Left lung (tissue), 10 donors: ENCODE results near the gene VAT1L. TPM values are rescaled to one million over a fixed set of nuclear protein-coding genes. Genes with fewer than 3 reads are reported as not detected.

Experiments used
- ATAC-seq: fragments of 200-7000 bp; cut with Tn5 transposase; one replicate; pipeline ENCODE4 v1.9.1; 2020; ENCODE audit warnings: moderate library complexity
- DNase-seq, 4 donors: peaks; one replicate each; pipeline ENCODE4 v3.0.0-alpha.2; 2013 to 2020
- H3K27ac ChIP-seq, 2 donors: fragments of 200-600 bp; sonication (generic) in 1 of 2; one replicate each; pipeline versions ENCODE4 v1.5.0 to v1.8.0; 2020 to 2021
- H3K27me3 ChIP-seq, 2 donors: fragments of 200-600 bp; sonication (generic) in 1 of 2; one replicate each; pipeline versions ENCODE4 v1.5.0 to v1.8.0; 2020 to 2021
- H3K36me3 ChIP-seq, 2 donors: fragments of 200-600 bp; sonication (generic) in 1 of 2; one replicate each; pipeline versions ENCODE4 v1.5.0 to v1.8.0; 2020 to 2021
- H3K4me1 ChIP-seq, 2 donors: fragments of 200-600 bp; one replicate each; pipeline ENCODE4 v1.8.0; 2021
- H3K4me3 ChIP-seq, 2 donors: fragments of 200-600 bp; sonication (generic) in 1 of 2; one replicate each; pipeline versions ENCODE4 v1.5.0 to v1.8.0; 2020 to 2021; ENCODE audit warnings: mild to moderate bottlenecking in 1 of 2
- H3K9me3 ChIP-seq, 2 donors: fragments of 200-600 bp; sonication (generic) in 1 of 2; one replicate each; pipeline versions ENCODE4 v1.5.0 to v1.8.0; 2020 to 2021
- intact Hi-C, 2 donors: fragments of 100-400 bp; cut with DNase I; formaldehyde crosslinking; loops; one replicate each; pipeline versions ENCODE4 v1.11.2 to v1.14.2; 2022
- polyA plus RNA-seq, 6 donors: library from polyadenylated mRNA; unstranded; fragments of 120-200 nt; gene quantifications; one replicate each; pipeline ENCODE4 v1.2.1, GENCODE V29; 2013; ENCODE audit not compliant: insufficient read length in 6 of 6
- total RNA-seq, 2 donors: library from RNA; stranded (reverse); fragmentation: NEBNext Ultra II Directional; extraction: Animal tissue kit (Norgen Biotek cat#: 25700); gene quantifications; one replicate each; pipeline ENCODE4 v1.2.1, GENCODE V29; 2021
- TF ChIP-seq, protein P1 (sequence below), 2 donors: fragments of 200-600 bp; sonication (generic) in 1 of 2; IDR thresholded peaks; one replicate each; pipeline versions ENCODE4 v1.5.0 to v1.8.0; 2021; ENCODE audit warnings: antibody characterized with exemption in 2 of 2
- donor health status: DM: no; HTN: yes; CAD: no.
- donor health status: DM: no; HTN: no; CAD: no.

VAT1L gene
- total and polyA plus RNA-seq, 8 donors, result 0.26 to 9.2 (median 5.4) TPM

DNA sequence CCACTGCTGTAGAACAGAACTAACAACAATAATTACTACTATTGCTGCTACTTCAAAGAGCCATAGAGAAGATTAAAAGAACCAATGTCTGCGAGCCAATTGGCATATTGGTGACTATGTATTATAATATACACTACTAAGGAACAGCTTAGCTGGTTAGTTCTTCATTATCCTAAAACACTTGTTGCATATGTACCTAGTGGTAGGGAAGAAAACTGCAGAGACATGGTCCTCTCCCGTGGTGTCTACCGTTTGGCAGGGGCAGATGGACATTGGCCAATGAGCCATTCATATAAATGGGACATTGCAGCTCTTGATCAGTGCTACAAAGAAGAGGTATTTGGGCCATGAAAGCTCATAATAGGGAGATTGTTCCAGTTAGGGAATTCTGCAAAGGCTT, 187.6 kb downstream of the VAT1L start:
- ATAC-seq (no peak), DNase-seq (no peak)
- Histone ChIP-seq H3K36me3 (no peaks in the 10 kb centered on the region), H3K27ac (no peak overlapping the region), H3K4me1 (no peaks in the 10 kb centered on the region), H3K9me3 (no peaks in the 10 kb centered on the region), H3K4me3 (no peak overlapping the region), H3K27me3 (peaks cover 0 to 18% of the 10 kb centered on the region in 2 donors)
- TF ChIP-seq, protein P1, sequence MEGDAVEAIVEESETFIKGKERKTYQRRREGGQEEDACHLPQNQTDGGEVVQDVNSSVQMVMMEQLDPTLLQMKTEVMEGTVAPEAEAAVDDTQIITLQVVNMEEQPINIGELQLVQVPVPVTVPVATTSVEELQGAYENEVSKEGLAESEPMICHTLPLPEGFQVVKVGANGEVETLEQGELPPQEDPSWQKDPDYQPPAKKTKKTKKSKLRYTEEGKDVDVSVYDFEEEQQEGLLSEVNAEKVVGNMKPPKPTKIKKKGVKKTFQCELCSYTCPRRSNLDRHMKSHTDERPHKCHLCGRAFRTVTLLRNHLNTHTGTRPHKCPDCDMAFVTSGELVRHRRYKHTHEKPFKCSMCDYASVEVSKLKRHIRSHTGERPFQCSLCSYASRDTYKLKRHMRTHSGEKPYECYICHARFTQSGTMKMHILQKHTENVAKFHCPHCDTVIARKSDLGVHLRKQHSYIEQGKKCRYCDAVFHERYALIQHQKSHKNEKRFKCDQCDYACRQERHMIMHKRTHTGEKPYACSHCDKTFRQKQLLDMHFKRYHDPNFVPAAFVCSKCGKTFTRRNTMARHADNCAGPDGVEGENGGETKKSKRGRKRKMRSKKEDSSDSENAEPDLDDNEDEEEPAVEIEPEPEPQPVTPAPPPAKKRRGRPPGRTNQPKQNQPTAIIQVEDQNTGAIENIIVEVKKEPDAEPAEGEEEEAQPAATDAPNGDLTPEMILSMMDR (IDR thresholded peaks at IDR 0.05), result no peak
- intact Hi-C loops, result loop anchor here (10.0 kb wide), 2 partner anchors 291 to 741 kb away; no protein-coding TSS in a partner anchor

DNA sequence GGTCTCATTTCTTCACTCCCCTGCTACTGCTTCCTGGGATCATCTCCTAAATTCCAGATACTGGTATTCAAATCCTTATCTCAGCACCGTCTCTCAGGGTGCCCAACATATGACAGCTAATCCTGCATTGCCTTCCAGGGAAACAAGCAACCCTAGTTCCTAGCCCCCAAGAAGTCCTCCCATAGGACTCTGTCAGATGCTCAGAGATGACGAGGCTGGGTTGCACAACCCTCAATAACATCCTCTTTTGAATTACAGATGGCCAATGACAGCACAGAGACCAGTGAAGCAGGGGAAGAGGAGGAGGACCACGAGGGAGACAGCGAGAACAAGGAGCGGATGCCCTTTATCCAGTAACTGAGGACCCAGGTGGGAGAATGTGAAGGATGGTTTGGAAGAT, 189.0 kb downstream of the VAT1L start:
- Histone ChIP-seq H3K4me3 (no peak overlapping the region), H3K27me3 (peaks cover 0 to 12% of the 10 kb centered on the region in 2 donors), H3K27ac (no peak overlapping the region), H3K4me1 (no peaks in the 10 kb centered on the region), H3K36me3 (no peaks in the 10 kb centered on the region), H3K9me3 (no peaks in the 10 kb centered on the region)
- TF ChIP-seq, protein P1 (IDR thresholded peaks at IDR 0.05), result no peak
- no peak for ATAC-seq
- intact Hi-C loops, result loop anchor here (10.0 kb wide), 2 partner anchors 293 to 743 kb away; no protein-coding TSS in a partner anchor
- no peak for DNase-seq

DNA sequence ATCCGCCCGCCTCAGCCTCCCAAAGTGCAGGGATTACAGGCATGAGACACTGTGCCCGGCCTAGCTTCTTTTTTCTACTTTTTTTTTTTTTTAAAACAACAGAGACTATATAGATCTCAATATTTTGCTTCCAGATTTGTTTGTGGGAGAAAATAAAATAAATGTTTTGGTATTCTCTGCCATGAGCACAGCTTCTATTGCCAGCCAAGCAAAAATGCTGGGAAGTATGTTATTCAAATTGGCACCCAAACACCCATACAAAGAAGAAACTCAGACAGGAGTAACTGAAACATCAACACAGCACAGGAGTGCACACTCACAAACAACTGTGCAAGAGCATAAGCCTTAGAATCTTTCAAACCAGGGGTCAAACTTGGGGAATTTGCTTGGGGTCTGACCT, 196.7 kb downstream of the VAT1L start:
- Histone ChIP-seq H3K36me3 (no peaks in the 10 kb centered on the region), H3K4me3 (no peak overlapping the region), H3K9me3 (no peaks in the 10 kb centered on the region), H3K27me3 (no peaks in the 10 kb centered on the region), H3K27ac (no peak overlapping the region), H3K4me1 (no peaks in the 10 kb centered on the region)
- TF ChIP-seq, protein P1 (IDR thresholded peaks at IDR 0.05), result no peak
- DNase-seq (no peak), ATAC-seq (no peak)
- intact Hi-C loops, result no loop called here

DNA sequence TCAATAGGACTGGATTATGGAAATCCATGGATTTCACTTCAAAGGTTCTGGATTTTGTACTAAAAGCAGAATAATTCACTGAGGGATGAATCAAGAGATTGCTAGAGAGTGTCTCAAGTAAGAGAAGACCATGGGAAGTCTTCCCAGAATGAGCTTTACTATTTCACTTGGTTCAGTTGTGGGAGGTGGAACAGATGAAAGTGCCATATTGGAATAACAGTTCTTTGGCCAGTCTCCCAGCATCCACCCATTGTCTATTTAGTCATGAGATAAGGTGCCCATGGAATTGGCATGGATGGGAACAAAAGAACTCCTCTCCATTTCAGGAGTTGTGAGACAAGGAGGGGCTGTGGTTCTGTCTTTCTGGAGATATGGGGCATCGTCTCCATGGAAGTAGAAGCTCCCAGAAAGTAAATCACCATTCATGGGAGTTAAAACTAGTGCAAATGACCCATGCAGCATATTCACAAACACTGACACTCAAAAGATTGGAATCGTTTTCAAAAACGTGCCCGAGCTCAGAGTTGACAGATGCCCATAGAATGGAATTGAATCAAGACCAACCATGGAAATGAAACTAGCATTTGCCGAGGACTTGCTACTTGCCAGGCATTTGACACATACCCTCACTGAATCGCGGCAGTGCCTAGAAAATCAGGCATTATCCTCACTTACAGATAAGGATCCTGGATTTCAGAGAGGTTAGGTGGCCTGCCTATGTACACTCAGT, 197.8 kb downstream of the VAT1L start:
- TF ChIP-seq, protein P1 (IDR thresholded peaks at IDR 0.05), result no peak
- DNase-seq (no peak), ATAC-seq (no peak)
- Histone ChIP-seq H3K36me3 (no peaks in the 10 kb centered on the region), H3K9me3 (no peaks in the 10 kb centered on the region), H3K27ac (no peak overlapping the region), H3K4me1 (no peaks in the 10 kb centered on the region), H3K4me3 (no peak overlapping the region), H3K27me3 (no peaks in the 10 kb centered on the region)
- intact Hi-C loops, result no loop called here

DNA sequence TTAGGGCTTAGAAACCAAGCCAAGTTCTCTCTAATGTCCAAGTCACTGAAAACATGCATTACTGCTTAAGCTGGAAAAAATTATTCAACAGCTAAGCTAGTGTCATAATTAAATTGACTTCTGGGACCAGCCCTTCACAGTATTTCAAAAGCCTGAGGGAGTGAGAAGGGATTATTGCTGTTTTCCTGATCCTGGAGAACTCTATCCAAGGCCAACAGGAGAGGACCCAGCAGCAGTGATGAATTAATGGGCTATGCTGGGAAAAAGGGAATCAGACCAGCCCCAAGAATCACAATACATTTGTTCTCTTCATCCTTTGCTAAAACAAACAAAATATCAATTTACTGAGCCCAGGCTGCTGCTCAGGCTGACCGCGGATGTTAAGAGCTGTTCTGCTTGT, 199.4 kb downstream of the VAT1L start:
- Histone ChIP-seq H3K4me3 (no peak overlapping the region), H3K4me1 (no peaks in the 10 kb centered on the region), H3K27ac (no peak overlapping the region), H3K27me3 (no peaks in the 10 kb centered on the region), H3K36me3 (no peaks in the 10 kb centered on the region), H3K9me3 (no peaks in the 10 kb centered on the region)
- intact Hi-C loops, result no loop called here
- TF ChIP-seq, protein P1 (IDR thresholded peaks at IDR 0.05), result no peak
- DNase-seq (no peak), ATAC-seq (no peak)
